HG03039 (cell line): ENCODE data around the gene KITLG.
"Not testable (repeated sequence)": the region's sequence is repeated elsewhere in the genome, so short reads cannot be mapped to it uniquely, and the experiment has no call there.

Source experiments
- ATAC-seq: cut with Tn5 transposase; IDR thresholded peaks from one replicate; pipeline ENCODE4 v1.9.1; 2021; ENCODE audit warnings: mild to moderate bottlenecking, moderate library complexity; ENCODE audit not compliant: unreplicated experiment

Gene KITLG

DNA sequence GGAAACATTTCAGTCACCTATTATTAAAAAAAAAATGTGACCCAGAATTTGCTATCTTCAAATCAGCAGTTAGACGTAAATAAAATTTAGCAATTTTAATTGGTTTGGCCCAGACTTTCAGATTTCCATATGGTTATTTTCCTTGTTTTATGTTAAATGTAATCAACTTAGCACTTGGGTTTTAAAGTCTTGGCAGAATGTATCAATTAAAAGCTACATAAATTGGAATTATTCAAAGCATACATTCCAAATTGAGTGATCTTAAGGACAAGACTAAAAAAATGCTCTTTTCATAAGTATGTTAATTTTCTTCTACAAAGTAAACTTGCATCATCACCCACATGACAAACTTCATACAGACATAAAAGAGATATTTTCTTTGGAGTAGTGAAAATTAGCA is 3.4 kb downstream of the KITLG start:
- no peak for ATAC-seq

DNA sequence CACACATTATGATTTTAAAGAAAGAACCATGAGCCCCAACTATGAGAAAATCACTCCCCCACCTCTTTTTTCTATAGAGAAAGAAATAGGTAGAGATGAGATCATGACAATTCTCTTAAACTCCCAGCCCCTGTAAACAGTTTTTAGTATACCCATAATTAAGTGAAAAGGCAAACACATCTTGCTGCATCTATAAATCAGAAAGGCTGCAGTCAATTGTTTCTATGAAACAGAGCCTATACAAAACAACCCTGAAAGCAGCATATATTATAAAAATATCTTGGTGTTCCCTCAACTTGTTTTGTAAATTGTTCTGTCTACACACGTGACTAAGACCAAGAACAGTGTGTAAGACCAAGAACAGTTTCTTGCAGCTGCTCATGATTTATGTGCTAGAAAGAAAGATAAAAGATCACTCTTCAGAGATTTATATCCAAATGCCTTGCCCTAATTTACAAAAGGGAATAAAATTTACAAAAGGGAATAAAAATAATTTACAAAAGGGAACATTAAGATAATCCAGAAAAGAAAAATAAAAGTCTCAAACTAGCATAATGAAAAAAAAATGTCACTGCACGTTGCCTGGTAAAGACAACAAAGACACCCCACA is 4.8 kb downstream of the KITLG start:
- ATAC-seq, result no peak

DNA sequence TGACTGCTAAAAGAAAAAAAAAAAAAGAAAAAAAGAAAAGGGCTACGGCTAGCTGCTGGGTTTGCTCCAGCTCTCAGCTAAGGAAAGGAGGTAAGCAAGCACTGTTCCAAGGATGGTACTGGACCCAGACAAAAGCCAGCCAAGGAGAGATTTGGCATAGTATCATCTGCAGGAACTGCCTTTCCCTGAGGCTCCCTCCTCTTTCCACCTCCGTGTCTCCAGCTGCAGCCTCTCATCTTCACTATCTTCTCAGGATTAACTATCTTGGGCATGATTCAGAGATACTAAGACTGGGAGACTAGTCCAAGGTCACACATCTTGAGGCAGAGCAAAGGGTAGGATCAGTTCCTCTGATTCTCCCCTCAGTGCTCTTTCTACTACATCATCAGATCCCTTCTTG is 6.0 kb downstream of the KITLG start:
- no peak for ATAC-seq

GRCh38 chr12:88573583-88573982 is 6.7 kb downstream of the KITLG start:
- ATAC-seq, result no peak

GRCh38 chr12:88572781-88573549 is 7.3 kb downstream of the KITLG start:
- no peak for ATAC-seq

GRCh38 chr12:88571543-88571942 is 8.7 kb downstream of the KITLG start:
- no peak for ATAC-seq

DNA sequence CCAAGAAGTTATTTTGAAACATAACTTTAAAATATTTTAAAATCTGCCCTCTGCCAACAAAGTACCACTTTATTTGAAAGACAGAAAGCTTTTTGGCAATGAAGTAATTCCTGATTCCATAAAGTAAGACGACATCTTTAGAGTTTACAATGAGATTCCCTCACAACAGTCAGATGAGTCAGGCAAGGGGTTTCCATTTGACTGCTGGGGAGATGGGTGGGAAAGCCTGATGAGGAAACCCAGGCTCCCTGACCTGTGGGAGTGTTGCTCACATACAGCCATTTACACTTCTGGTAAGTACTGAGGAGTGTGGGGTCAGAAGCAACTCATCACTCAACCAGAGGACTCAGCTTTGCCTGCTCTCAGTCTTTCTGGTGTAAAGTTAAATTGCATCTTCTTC is 10.2 kb downstream of the KITLG start:
- ATAC-seq, result no peak

DNA sequence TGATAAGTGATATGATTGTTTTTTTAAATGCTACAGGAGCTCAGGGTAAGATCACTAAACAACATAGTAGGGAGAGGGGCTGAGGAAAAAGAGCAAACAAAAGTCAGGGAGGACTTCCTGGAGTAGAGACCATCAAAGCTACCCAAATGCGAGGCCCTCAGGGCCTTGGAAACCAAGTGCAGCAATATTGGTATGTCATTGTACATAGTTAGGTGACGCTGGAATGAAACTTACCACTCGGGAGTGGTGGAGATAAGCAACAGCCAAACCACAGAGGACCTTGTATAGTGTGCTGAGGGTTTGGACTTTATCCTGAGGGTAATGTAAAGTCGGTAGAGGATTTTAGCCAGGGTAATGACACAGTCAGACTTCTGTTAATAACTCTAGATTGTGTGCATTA is 13.8 kb downstream of the KITLG start:
- ATAC-seq, result no peak

- no peak for ATAC-seq
Observed at GRCh38 chr12:88562846-88563582, 17.3 kb downstream of the KITLG start.

DNA sequence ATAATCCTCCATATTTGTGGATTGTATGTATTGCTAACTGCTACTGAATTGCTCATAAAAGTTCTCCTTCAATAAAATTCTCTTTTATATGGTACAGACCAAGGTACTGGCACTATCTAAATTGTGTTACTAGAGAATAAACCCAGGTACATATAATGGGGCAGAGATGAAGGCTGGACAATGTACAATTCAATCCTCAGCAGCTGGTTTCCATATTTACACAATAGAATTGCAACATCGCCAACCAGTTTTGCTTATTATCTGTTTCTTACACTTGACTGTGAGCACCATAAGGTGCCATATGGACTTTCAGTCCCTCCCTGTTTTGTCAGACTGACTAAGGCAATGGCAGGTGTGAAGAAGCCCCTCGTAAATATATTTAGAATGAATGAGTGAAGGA is 18.1 kb downstream of the KITLG start:
- ATAC-seq, result no peak

DNA sequence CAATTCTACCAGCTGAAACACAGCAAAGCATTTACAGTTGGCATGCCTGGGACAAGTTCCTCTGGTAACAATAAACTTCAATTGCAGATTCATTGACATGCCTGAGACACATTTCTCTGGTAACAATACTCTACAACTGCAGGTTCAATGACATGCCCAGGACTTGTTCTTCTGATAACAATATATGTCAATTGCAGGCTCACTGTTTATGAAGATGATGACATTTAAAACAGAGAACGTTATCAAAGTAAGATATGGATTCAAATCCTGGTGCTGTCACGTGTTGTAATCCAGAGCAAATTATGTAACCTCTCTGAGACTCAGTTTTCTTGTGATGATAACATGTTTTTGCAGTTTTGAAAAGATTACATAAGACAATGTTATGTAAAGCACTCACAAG is 20.5 kb downstream of the KITLG start:
- no peak for ATAC-seq

- no peak for ATAC-seq
Observed at GRCh38 chr12:88559199-88559598, 21.1 kb downstream of the KITLG start.

DNA sequence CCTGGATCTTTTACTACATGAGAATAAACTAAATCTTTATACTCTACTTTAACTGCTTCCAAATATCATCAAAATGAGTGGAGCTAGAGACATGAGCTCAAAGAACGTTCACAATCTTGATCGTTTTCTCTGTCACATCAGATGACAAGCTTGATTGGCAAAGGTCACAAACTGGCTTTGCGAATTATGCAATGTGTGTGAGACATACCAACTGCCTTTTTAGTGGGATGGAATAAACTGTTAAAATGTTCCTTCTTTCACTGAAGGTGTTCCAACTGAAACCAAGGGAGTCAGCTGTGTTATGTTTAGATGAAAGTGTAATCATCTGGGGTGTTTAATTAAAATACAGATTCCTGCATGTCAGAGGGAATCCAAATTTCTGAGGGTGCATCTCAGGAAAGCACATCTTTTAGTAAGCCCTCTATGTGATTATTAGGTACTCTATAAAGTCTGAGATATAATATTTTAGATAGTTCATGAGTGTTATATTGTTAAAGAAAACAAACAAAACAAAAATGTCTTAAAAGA is 21.9 kb downstream of the KITLG start:
- ATAC-seq, result no peak

DNA sequence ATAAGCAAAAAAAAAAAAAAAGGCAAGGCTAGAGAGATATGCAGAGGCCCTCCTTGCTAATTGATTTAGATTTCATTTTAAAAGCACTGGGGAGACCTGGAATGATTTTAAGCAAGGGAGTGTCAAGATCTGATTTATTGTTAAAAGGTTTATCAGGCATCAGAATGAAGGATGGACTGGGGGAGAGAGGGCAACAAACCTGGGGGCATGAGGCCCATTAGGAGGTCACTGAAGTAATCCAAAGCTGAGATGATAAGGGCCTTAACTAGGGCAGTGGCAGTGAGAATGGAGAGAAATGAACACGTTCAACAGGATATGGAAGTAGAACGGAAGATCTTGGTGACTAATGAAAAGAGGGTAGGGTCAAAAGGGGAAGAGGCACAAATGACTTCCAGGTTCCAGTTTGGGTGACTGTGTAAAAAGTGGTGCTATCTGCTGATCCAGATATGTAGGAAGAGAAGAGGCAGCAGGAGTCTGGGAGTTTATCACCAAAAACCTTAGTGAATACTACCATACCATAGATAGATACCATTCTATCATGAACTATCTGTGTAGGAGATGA is 24.0 kb downstream of the KITLG start:
- no peak for ATAC-seq

GRCh38 chr12:88553941-88554658 is 26.2 kb downstream of the KITLG start:
- ATAC-seq, result no peak

- no peak for ATAC-seq
Observed at GRCh38 chr12:88552610-88553079, 27.6 kb downstream of the KITLG start.

DNA sequence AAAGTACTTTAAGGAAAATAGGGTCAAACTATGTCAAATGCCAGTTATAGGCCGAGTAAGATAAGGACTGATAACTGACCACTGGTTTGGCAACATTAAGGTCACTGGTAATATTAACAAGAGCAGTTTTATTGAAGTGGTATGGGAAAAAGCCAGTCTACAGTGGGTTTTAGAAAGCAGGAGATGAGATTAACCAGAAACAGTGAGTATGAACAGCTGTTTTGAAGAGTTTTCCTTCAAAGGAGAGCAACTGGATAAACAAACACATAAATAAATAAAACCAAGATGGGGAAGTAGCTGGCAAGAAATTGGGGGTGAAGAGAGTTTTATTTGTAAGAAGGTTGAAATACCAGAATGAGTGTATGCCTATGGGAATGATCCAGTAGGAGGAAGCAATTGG is 30.3 kb downstream of the KITLG start:
- ATAC-seq, result no peak

GRCh38 chr12:88547949-88548348 is 32.3 kb downstream of the KITLG start:
- ATAC-seq, result not testable (repeated sequence)

GRCh38 chr12:88546853-88547252 is 33.4 kb downstream of the KITLG start:
- ATAC-seq, result no peak

DNA sequence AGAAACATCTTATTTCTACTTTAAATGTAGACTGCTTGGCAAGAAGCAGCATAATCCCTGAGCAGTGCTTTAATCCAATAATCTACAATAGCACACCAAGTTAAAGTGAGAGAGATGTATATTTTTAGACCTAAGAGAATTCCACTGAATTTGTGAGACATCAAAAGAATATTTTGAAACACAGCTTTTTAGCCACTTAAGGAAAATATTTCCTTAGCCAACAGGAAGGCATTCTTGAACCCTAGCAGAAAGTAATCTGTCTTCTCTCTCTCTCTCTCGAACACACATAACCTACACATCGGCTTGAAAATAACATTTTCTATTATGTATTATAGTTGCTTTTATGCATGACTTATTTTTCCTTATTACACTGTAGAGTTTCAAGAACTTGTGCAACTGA is 34.0 kb downstream of the KITLG start:
- no peak for ATAC-seq
